Measurements from ENCODE around the gene MVB12B.

DNA sequence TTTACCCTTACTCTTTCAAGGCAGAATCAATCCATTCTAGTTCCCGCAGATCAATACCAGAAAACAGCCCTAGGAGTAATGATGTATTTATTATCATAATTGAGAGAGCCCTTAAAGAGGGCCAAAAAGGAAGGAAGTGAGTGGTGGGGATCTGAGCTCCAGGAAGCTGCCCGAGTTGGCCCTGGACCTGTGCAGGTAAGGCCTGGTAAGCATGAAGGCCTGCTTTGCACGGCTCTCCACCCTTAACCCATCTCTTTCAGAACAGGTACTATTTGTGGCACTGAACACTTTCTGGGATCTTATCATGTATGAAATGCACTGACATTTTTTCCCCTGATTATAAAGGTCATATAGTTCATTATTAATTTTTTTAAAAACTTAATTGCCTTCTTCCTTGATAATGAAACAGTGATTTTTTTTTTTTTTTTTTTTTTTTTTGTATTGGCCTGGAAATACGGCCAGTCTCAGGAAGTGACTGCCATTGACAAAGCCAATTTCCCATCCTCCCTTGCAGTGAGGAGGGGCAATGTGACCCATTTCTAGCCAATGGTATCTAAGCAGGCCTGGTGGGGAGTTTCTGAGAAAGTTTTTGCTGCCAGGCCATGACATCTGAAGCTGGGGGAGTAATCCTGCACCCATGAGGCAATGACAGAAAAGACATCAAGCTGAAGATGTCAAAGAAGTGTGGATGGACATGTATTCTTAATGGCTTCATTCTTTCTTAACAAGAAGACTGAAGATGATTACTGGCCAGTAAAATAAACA lies 6.3 kb upstream of the MVB12B start:
- TF ChIP-seq POLR2A (IDR thresholded peaks at IDR 0.05; ENCODE audit: low read length), result no peak
- TF ChIP-seq GATA1 (IDR thresholded peaks at IDR 0.05; ENCODE audit: low read depth, low read length), result no peak

Data from erythroblast (primary cell).